AG08395 (cell line): ENCODE data around the gene RACGAP1.
"Not testable (repeated sequence)": the region's sequence is repeated elsewhere in the genome, so short reads cannot be mapped to it uniquely, and the experiment has no call there.

ENCODE experiments used
- DNase-seq: peaks from one replicate; pipeline ENCODE4 v3.0.0; 2012; ENCODE audit warnings: mixed read lengths, low spot score

RACGAP1 gene

GRCh38 chr12:50055831-50056638 is 30.7 kb upstream of the RACGAP1 start:
- peak; percentile 72 for DNase-seq

- no peak for DNase-seq
Measured at GRCh38 chr12:50053583-50053982, 28.3 kb upstream of the RACGAP1 start.

- no peak for DNase-seq
Measured at GRCh38 chr12:50052964-50053363, 27.7 kb upstream of the RACGAP1 start.

- DNase-seq = no peak
Measured at GRCh38 chr12:50052544-50052943, 27.2 kb upstream of the RACGAP1 start.

- no peak for DNase-seq
Measured at GRCh38 chr12:50051101-50051806, 26.0 kb upstream of the RACGAP1 start.

GRCh38 chr12:50050410-50051098 is 25.3 kb upstream of the RACGAP1 start:
- peak; percentile 50 for DNase-seq

GRCh38 chr12:50050119-50050385 is 24.8 kb upstream of the RACGAP1 start:
- DNase-seq = no peak

GRCh38 chr12:50049254-50050118 is 24.2 kb upstream of the RACGAP1 start:
- no peak for DNase-seq

GRCh38 chr12:50047693-50048250 is 22.5 kb upstream of the RACGAP1 start:
- DNase-seq = no peak

GRCh38 chr12:50043854-50044253 is 18.6 kb upstream of the RACGAP1 start:
- no peak for DNase-seq

GRCh38 chr12:50043308-50043707 is 18.0 kb upstream of the RACGAP1 start:
- no peak for DNase-seq

GRCh38 chr12:50042693-50043092 is 17.4 kb upstream of the RACGAP1 start:
- DNase-seq = no peak

GRCh38 chr12:50041962-50042361 is 16.7 kb upstream of the RACGAP1 start:
- no peak for DNase-seq

GRCh38 chr12:50041062-50041860 is 16.0 kb upstream of the RACGAP1 start:
- DNase-seq = no peak

- DNase-seq = no peak
Measured at GRCh38 chr12:50040657-50041056, 15.4 kb upstream of the RACGAP1 start.

GRCh38 chr12:50039151-50039835 is 14.0 kb upstream of the RACGAP1 start:
- peak; percentile 81 for DNase-seq

GRCh38 chr12:50038336-50038735 is 13.0 kb upstream of the RACGAP1 start:
- DNase-seq = no peak

- no peak for DNase-seq
Measured at GRCh38 chr12:50032854-50033581, 7.7 kb upstream of the RACGAP1 start.

- no peak for DNase-seq
Measured at GRCh38 chr12:50032515-50032853, 7.2 kb upstream of the RACGAP1 start.

GRCh38 chr12:50030449-50030848 is 5.2 kb upstream of the RACGAP1 start:
- DNase-seq = not testable (repeated sequence)
